Stimulated activated CD8-positive, alpha-beta memory T cell treated with anti-CD3 and anti-CD28 coated beads, Interleukin-4, amount 100 ng/mL, for 24 hours (primary cell): ENCODE data around the gene BLID.

Source experiments
- DNase-seq: peaks from one replicate; pipeline ENCODE4 v3.0.0-alpha.2; 2020; ENCODE audit warnings: low read depth

Gene BLID

GRCh38 chr11:122139595-122139866 is 23.5 kb upstream of the BLID start:
- DNase-seq, result no peak

GRCh38 chr11:122138744-122139594 is 23.0 kb upstream of the BLID start:
- DNase-seq, result no peak

GRCh38 chr11:122137078-122137793 is 21.2 kb upstream of the BLID start:
- no peak for DNase-seq

GRCh38 chr11:122131126-122131525 is 15.1 kb upstream of the BLID start:
- DNase-seq, result no peak

GRCh38 chr11:122128146-122128545 is 12.1 kb upstream of the BLID start:
- no peak for DNase-seq

- DNase-seq, result no peak
Measured at GRCh38 chr11:122127020-122127419, 11.0 kb upstream of the BLID start.

- no peak for DNase-seq
Measured at GRCh38 chr11:122126024-122126688, 10.1 kb upstream of the BLID start.

- no peak for DNase-seq
Measured at GRCh38 chr11:122123263-122123929, 7.4 kb upstream of the BLID start.

GRCh38 chr11:122122179-122122578 is 6.2 kb upstream of the BLID start:
- DNase-seq, result no peak

GRCh38 chr11:122120096-122120495 is 4.1 kb upstream of the BLID start:
- DNase-seq, result no peak

- no peak for DNase-seq
Measured at GRCh38 chr11:122116591-122116990, 576 bp upstream of the BLID start.

- DNase-seq, result no peak
Measured at GRCh38 chr11:122114976-122115375, 1.0 kb downstream of the BLID start.

- DNase-seq, result no peak
Measured at GRCh38 chr11:122113836-122114825, 1.9 kb downstream of the BLID start.

GRCh38 chr11:122112470-122113365 is 3.3 kb downstream of the BLID start:
- DNase-seq, result no peak

GRCh38 chr11:122109932-122110331 is 6.1 kb downstream of the BLID start:
- no peak for DNase-seq

GRCh38 chr11:122108828-122109227 is 7.2 kb downstream of the BLID start:
- no peak for DNase-seq

GRCh38 chr11:122108192-122108799 is 7.7 kb downstream of the BLID start:
- no peak for DNase-seq

- DNase-seq, result no peak
Measured at GRCh38 chr11:122107566-122107965, 8.4 kb downstream of the BLID start.

- DNase-seq, result no peak
Measured at GRCh38 chr11:122107045-122107444, 9.0 kb downstream of the BLID start.
